Keratinocyte (primary cell): ENCODE data around the gene ZNF19.

Source experiments
- CTCF ChIP-seq, 3 experiments: IDR thresholded peaks in 1 of 3; conservative IDR thresholded peaks in 1 of 3; optimal IDR thresholded peaks in 1 of 3; 2 replicates in 2 of 3; 3 replicates in 1 of 3; pipeline versions ENCODE3 to v1.5.1; 2011; ENCODE audit warnings: low read length in 3 of 3, mild to moderate bottlenecking in 3 of 3, moderate library complexity in 2 of 3, control low read depth in 1 of 3, inconsistent platforms in 1 of 3; ENCODE audit not compliant: insufficient read depth in 2 of 3; ENCODE audit errors: extremely low read depth in 1 of 3
- EZH2 ChIP-seq: IDR thresholded peaks from one replicate; pipeline ENCODE4 v1.6.1; 2012; ENCODE audit warnings: inconsistent platforms, mild to moderate bottlenecking, low read length, moderate library complexity

- TF ChIP-seq CTCF (optimal IDR thresholded peaks at IDR 0.05 in 1 of 3, IDR thresholded peaks at IDR 0.05 in 1 of 3, conservative IDR thresholded peaks at IDR 0.05 in 1 of 3; ENCODE audit: extremely low read depth in 1 of 3, insufficient read depth in 2 of 3, low read length in 3 of 3) (no peak), EZH2 (no peak)
Observed at GRCh38 chr16:71456801-71457200, 32.3 kb downstream of the ZNF19 start.
